Transverse colon (tissue), 4 donors: ENCODE measurements around the gene CHD8. TPM values are rescaled to one million over a fixed set of nuclear protein-coding genes. Genes with fewer than 3 reads are reported as not detected.

Experiments used
- DNase-seq: peaks from one replicate; pipeline ENCODE4 v3.0.0-alpha.2; 2019
- H3K27ac ChIP-seq, 4 donors: fragments of 200-600 bp; sonication (generic); 2 replicates each; pipeline ENCODE4 v1.5.1; 2016 to 2018; ENCODE audit warnings: inconsistent platforms in 4 of 4
- H3K27me3 ChIP-seq: fragments of 200-600 bp; sonication (generic); 2 replicates; pipeline ENCODE4 v1.5.1; 2017; ENCODE audit warnings: inconsistent platforms
- H3K36me3 ChIP-seq, 4 donors: fragments of 200-600 bp; sonication (generic); 2 replicates each; pipeline ENCODE4 v1.5.1; 2017 to 2019; ENCODE audit warnings: inconsistent platforms in 4 of 4
- H3K4me1 ChIP-seq, 4 donors: fragments of 200-600 bp; sonication (generic); 2 replicates each; pipeline ENCODE4 v1.5.1; 2017 to 2020; ENCODE audit warnings: inconsistent platforms in 4 of 4
- H3K4me3 ChIP-seq, 4 donors: fragments of 200-600 bp; sonication (generic); 1 replicate in 1 of 4; 2 replicates in 3 of 4; pipeline versions ENCODE4 v1.5.1 to v1.6.1; 2017 to 2019; ENCODE audit warnings: inconsistent platforms in 4 of 4
- H3K9me3 ChIP-seq, 2 donors: fragments of 200-600 bp; sonication (generic); 2 replicates each; pipeline ENCODE4 v1.5.1; 2017 to 2019; ENCODE audit warnings: inconsistent platforms in 2 of 2
- EP300 ChIP-seq: sonication (generic); formaldehyde crosslinking; IDR thresholded peaks from one replicate; pipeline ENCODE4 v1.6.1; 2017; ENCODE audit warnings: antibody characterized with exemption, low read depth
- POLR2A ChIP-seq: fragments of 450-650 bp; IDR thresholded peaks from one replicate; pipeline ENCODE4 v1.6.1; 2016; ENCODE audit warnings: antibody characterized with exemption, mild to moderate bottlenecking, moderate library complexity
- POLR2AphosphoS5 ChIP-seq, 3 donors: sonication (generic); formaldehyde crosslinking; IDR thresholded peaks; one replicate each; pipeline ENCODE4 v1.6.1; 2016; ENCODE audit warnings: antibody characterized with exemption in 3 of 3
- WGBS, 2 donors: methylation state at CpG; one replicate each; pipeline ENCODE4 v1.1.5; 2018; ENCODE audit warnings: low coverage in 1 of 2; 5-methylcytosine and 5-hydroxymethylcytosine counted together
- in situ Hi-C, 4 donors: fragments of 200-750 bp; cut with MboI; loops; one replicate each; pipeline versions ENCODE4 v1.15.0 to v1.15.1; 2017; ENCODE audit warnings: low sequenced_read_pairs in 3 of 4, low pct_ligation_motif_present in 1 of 4, low pct_unique_long_range_greater_than_20kb in 1 of 4
- intact Hi-C: fragments of 100-400 bp; cut with DNase I; formaldehyde crosslinking; loops from one replicate; pipeline ENCODE4 v1.15.1; 2023; ENCODE audit warnings: low total_unique reads
- total RNA-seq, 4 donors: library from RNA; depleted of rRNA; stranded (reverse); fragments of >200 nt; gene quantifications; one replicate each; pipeline ENCODE4 v1.1.0, GENCODE V29; 2016
- TF ChIP-seq, protein P1 (sequence below), 5 experiments: fragments of 200-600 bp in 3 of 5; fragments of 450-650 bp in 2 of 5; sonication (generic) in 3 of 5; IDR thresholded peaks; 1 replicate in 2 of 5; 2 replicates in 3 of 5; pipeline ENCODE4 v1.5.1; 2016 to 2017; ENCODE audit warnings: antibody characterized with exemption in 5 of 5, inconsistent platforms in 3 of 5, mild to moderate bottlenecking in 2 of 5, moderate library complexity in 1 of 5

The CHD8 gene
- total RNA-seq, 4 donors from 2014 or later, result 46.2 to 59.7 (median 50.8) TPM

DNA sequence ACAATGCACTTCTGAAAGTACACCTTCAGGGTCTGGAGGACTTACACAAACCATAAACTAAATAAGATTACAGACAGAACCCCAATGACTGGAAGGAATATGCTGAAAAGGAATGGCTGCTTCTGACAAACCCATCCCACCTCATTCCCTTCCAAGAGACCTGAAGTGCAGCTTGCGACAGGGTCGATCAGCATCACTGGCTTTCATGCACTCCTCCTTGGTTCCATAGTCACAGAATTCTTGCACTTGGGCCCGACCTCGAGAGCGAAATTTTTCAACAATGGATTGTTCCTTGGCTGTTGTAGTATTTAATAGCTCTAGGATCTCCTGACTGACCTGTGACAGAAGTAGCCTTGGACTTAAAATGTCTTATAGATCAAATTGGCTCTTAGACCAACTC is 45.6 kb upstream of the CHD8 start:
- in situ Hi-C loops, result no loop called here
- peaks cover 0 to 7% (median 0%) of the 10 kb centered on the region in 4 donors for H3K4me1 ChIP-seq

DNA sequence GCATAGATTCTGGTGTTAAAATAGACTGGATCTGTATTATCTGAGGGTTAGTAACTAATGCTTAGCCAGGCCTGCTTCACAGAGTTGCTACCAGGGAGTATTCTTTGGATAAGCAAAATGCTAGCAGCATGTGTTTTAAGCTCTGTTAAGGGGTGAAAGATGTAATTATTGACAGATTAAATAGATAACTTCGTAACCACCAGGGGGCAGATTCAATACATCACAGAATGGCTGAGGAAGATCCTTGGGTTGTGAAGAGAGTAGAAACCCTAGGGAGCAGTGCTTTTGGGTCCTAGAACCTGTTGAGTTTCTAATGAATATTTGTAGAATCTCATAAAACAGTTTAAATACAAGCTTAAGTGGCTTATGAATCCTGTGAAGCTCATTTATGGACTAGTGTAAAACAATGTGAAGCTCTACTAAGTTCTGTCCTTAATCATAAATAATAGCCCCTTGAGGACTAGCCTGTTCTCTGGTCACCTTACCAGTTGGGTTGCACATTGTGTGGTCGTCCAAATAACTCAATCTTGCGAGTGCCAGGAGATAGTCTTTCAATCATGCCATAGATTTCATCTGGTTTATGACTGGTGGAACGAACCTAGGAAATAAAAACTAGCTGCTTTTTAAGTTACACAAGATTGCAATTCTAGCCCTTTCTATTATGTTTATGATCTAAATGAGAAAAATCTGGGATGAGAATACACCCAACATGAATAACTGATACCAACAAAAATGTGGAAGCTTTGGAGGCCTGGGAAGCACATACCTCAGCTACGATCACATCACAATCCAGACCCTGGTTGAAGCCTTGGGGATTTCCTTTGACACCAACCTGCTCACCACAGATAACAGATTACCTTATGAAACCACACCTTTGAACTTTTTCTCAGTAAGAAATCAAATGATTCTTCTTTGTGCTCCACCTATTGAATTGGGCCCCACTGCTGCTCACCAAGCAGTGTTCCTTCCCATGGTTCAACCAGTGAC is 42.9 kb upstream of the CHD8 start:
- 39 to 60% methylated on average over 3 to 5 of the region's 5 CpGs for WGBS, 2 donors
- Histone ChIP-seq H3K27ac (peak overlapping the region in 1 of 4 donors; percentile 2), H3K4me1 (no peaks in the 10 kb centered on the region), H3K9me3 (no peaks in the 10 kb centered on the region), H3K27me3 (no peaks in the 10 kb centered on the region), H3K36me3 (peaks cover 0 to 67% (median 29%) of the 10 kb centered on the region in 4 donors), H3K4me3 (no peak overlapping the region)
- intact Hi-C loops (no loop called here), in situ Hi-C loops (no loop called here)
- no peak for DNase-seq
- no peak for TF ChIP-seq EP300
- TF ChIP-seq, protein P1, sequence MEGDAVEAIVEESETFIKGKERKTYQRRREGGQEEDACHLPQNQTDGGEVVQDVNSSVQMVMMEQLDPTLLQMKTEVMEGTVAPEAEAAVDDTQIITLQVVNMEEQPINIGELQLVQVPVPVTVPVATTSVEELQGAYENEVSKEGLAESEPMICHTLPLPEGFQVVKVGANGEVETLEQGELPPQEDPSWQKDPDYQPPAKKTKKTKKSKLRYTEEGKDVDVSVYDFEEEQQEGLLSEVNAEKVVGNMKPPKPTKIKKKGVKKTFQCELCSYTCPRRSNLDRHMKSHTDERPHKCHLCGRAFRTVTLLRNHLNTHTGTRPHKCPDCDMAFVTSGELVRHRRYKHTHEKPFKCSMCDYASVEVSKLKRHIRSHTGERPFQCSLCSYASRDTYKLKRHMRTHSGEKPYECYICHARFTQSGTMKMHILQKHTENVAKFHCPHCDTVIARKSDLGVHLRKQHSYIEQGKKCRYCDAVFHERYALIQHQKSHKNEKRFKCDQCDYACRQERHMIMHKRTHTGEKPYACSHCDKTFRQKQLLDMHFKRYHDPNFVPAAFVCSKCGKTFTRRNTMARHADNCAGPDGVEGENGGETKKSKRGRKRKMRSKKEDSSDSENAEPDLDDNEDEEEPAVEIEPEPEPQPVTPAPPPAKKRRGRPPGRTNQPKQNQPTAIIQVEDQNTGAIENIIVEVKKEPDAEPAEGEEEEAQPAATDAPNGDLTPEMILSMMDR (IDR thresholded peaks at IDR 0.05), result peak; percentile 42 to 56 (median 48)

More for the DNA sequence above, 45.6 kb upstream of the CHD8 start:
- intact Hi-C loops, result no loop called here
- WGBS, 2 donors, result 92 to 98% methylated on average over 5 of the region's 5 CpGs
- H3K27ac ChIP-seq, result no peak overlapping the region
- no peaks in the 10 kb centered on the region for H3K27me3 ChIP-seq
- no peak for TF ChIP-seq POLR2A
- TF ChIP-seq, protein P1 (IDR thresholded peaks at IDR 0.05), result no peak
- TF ChIP-seq EP300, result no peak
- TF ChIP-seq POLR2AphosphoS5 (IDR thresholded peaks at IDR 0.05), result no peak
- DNase-seq, result no peak
- H3K4me3 ChIP-seq, result no peak overlapping the region
- no peaks in the 10 kb centered on the region for H3K9me3 ChIP-seq
- peaks cover 0 to 48% (median 20%) of the 10 kb centered on the region in 4 donors for H3K36me3 ChIP-seq

DNA sequence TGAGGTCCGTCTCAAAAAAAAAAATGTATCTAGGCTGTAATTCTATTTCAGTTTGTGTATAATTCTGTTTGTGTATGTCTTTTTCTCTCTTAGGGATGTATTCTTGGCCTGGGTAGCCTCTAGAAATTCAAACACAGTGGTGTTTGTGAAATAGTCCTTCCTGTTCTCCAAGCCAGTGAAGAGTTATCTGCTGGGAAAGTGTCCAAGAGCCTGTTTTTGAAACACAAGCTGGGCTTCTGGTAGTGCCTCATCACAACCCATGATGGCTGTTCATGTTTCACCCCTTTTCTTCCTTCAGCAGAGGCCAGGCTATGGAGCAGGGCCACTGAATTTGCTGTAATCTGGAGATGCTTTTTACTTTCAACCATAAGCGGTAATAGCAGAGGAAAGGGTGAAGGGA is 40.5 kb upstream of the CHD8 start:
- intact Hi-C loops (no loop called here), in situ Hi-C loops (no loop called here)
- TF ChIP-seq EP300 (no peak), POLR2AphosphoS5 (IDR thresholded peaks at IDR 0.05) (no peak), POLR2A (no peak)
- TF ChIP-seq, protein P1 (IDR thresholded peaks at IDR 0.05), result no peak
- WGBS, 2 donors, result 80 to 82% methylated on average over 1 to 2 of the region's 2 CpGs
- H3K4me3 ChIP-seq, result no peak overlapping the region
- H3K4me1 ChIP-seq, result no peaks in the 10 kb centered on the region
- no peaks in the 10 kb centered on the region for H3K27me3 ChIP-seq
- DNase-seq, result no peak
- peaks cover 0 to 72% (median 38%) of the 10 kb centered on the region in 4 donors for H3K36me3 ChIP-seq
- no peak overlapping the region for H3K27ac ChIP-seq
- H3K9me3 ChIP-seq, result no peaks in the 10 kb centered on the region

DNA sequence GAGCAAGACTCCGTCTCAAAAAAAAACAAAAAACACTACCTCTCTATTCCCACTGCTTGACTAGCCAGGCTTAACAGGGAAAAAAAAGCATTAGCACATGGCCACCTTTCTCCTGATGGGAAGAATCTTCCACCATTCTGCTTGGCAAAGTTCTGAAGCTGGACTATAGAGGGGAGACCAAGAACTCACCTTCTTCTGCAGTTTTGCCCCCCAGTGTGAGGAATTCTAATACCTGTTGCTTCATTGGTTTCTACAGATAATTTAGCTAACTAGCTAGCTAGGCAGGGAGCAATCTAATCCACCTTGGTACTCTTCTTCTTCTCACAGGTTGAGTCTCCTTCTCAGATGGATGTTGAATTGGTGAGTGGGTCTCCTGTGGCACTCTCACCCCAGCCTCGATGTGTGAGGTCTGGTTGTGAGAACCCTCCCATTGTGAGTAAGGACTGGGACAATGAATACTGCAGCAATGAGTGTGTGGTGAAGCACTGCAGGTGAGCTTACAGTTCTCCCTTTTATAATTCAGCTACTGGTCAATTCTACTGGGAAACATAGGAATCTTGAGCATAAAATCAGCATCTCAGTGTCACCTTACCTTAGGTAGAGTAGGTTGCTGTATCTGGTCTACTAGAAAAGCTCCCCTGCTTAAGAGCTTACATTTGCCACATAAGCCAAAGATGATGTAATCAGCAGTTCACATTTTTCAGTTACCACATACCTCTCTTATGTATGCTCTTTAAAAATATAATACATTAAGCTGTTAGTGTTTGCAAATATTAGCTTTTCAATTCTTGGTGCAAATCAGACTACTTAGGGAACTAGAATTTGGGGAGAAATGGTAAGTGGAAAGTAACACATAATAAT is 39.2 kb upstream of the CHD8 start:
- no peaks in the 10 kb centered on the region for H3K27me3 ChIP-seq
- no peaks in the 10 kb centered on the region for H3K4me1 ChIP-seq
- H3K9me3 ChIP-seq, result no peaks in the 10 kb centered on the region
- DNase-seq, result no peak
- H3K36me3 ChIP-seq, result peaks cover 0 to 80% (median 42%) of the 10 kb centered on the region in 4 donors
- WGBS, 2 donors, result 74% methylated on average over 2 of the region's 2 CpGs; no CpG with 5 or more reads in 1 of the 2 donors
- in situ Hi-C loops, result no loop called here
- no peak for TF ChIP-seq EP300
- intact Hi-C loops, result loop anchor here (2.0 kb wide), 1 partner anchor 56 kb away; no protein-coding TSS in a partner anchor
- H3K27ac ChIP-seq, result no peak overlapping the region
- H3K4me3 ChIP-seq, result no peak overlapping the region
